IMR-90 (cell line): ENCODE results near the gene KCNN3.

Source experiments
- BHLHE40 ChIP-seq: fragments of 150-350 bp; IDR thresholded peaks from 2 replicates; pipeline ENCODE4 v1.6.1; 2016; ENCODE audit warnings: mild to moderate bottlenecking, low read depth, low read length
- CEBPB ChIP-seq: IDR thresholded peaks from 2 replicates; pipeline ENCODE4 v1.6.1; 2012; ENCODE audit warnings: low read depth, low read length, improper control_type of control experiment
- CHD1 ChIP-seq: IDR thresholded peaks from 2 replicates; pipeline ENCODE4 v1.6.1; 2012; ENCODE audit warnings: low read depth, low read length, improper control_type of control experiment
- CTCF ChIP-seq: conservative IDR thresholded peaks from 2 replicates; pipeline ENCODE4 v1.5.1; 2012; ENCODE audit warnings: mild to moderate bottlenecking, low read depth, low read length, improper control_type of control experiment
- FOS ChIP-seq: fragments of 150-350 bp; IDR thresholded peaks from 2 replicates; pipeline ENCODE4 v1.6.1; 2016; ENCODE audit warnings: low read depth, low read length
- MAFK ChIP-seq: IDR thresholded peaks from 2 replicates; pipeline ENCODE4 v1.6.1; 2012; ENCODE audit warnings: low read depth, low read length, improper control_type of control experiment
- MAZ ChIP-seq: IDR thresholded peaks from 2 replicates; pipeline ENCODE4 v1.6.1; 2012; ENCODE audit warnings: low read depth, mild to moderate bottlenecking, low read length, improper control_type of control experiment, moderate library complexity, borderline replicate concordance
- MXI1 ChIP-seq: IDR thresholded peaks from 2 replicates; pipeline ENCODE4 v1.6.1; 2012; ENCODE audit warnings: low read depth, mild to moderate bottlenecking, low read length, moderate library complexity, borderline replicate concordance
- NFE2L2 ChIP-seq: fragments of 150-350 bp; IDR thresholded peaks from 2 replicates; pipeline ENCODE4 v1.6.1; 2016; ENCODE audit warnings: low read depth, mild to moderate bottlenecking, low read length
- POLR2A ChIP-seq: IDR thresholded peaks from 2 replicates; pipeline ENCODE4 v1.6.1; 2012; ENCODE audit warnings: mild to moderate bottlenecking, low read depth, low read length
- RAD21 ChIP-seq: IDR thresholded peaks from 2 replicates; pipeline ENCODE4 v1.6.1; 2012; ENCODE audit warnings: low read length, improper control_type of control experiment
- RFX5 ChIP-seq: IDR thresholded peaks from 2 replicates; pipeline ENCODE4 v1.8.0; 2012; ENCODE audit warnings: low read depth, mild to moderate bottlenecking, low read length, moderate library complexity
- SMC3 ChIP-seq: fragments of 150-350 bp; IDR thresholded peaks from 2 replicates; pipeline ENCODE4 v1.6.1; 2016; ENCODE audit warnings: low read depth, mild to moderate bottlenecking, antibody characterized with exemption, low read length, moderate library complexity

- TF ChIP-seq CTCF (no peak), RFX5 (no peak), POLR2A (no peak), CEBPB (no peak), SMC3 (no peak), FOS (no peak), CHD1 (no peak), RAD21 (no peak), MXI1 (no peak), NFE2L2 (no peak), MAZ (no peak), MAFK (no peak), BHLHE40 (no peak)
Observed at GRCh38 chr1:154820646-154821045, 49.4 kb downstream of the KCNN3 start.
